CD4-positive, alpha-beta T cell treated with Interleukin-4 for 1 hour (primary cell): Measurements from ENCODE around the gene SMAD6.
"Not testable (repeated sequence)": the region's sequence is repeated elsewhere in the genome, so short reads cannot be mapped to it uniquely, and the experiment has no call there.

Experiments
- DNase-seq, 2 donors: peaks; one replicate each; pipeline ENCODE4 v3.0.0-alpha.2; 2020 to 2022

The SMAD6 gene

GRCh38 chr15:66828817-66829541, 126.9 kb downstream of the SMAD6 start:
- DNase-seq = not testable (repeated sequence)

DNA sequence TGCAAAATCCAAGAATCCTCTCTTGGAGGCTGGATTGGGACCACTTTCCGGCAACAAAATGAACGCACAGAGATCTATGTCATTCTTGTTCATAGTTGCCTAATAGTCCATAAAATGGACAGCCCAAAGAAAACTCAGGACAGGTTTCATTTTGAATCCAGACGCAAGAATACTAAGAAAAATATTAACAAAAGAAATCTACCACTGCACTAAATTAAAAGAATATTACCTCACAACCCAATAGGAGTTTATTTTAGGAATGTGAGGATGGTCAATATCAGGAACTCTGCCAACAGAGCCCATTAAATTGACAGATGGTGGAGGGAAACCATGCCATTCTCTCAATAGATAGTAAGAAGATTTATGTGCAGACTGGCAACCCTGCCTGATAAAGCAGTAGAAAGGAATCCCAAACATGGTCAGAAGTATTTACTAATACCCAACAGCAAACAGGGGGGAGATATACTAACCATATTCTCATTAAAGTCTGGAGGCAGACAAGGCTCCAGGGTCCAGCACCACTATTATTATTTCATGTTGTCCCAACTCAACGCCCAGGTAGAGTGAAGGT, 127.6 kb downstream of the SMAD6 start:
- DNase-seq = no peak

DNA sequence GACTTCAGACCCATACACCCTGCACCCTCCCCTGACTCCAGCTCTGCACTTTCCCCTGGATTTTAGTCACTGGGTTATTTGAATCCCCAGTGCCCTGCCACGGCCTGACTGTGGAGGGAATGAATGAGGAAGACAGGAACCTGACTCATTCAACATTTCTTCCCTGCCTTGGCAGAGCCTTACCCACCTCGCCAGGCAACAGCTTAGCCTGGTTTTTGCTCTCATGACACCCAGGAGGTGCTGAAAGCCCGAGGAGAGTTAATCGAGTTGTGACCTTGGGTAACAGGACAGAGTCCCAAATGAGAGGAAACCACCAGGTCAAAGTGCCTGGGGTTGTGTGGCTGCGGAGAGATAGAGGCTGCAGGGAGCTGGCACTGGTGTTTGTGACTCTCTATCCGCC, 128.3 kb downstream of the SMAD6 start:
- no peak for DNase-seq

- DNase-seq = no peak
Measured at GRCh38 chr15:66830823-66831222, 128.8 kb downstream of the SMAD6 start.

- no peak for DNase-seq
Measured at GRCh38 chr15:66831289-66831688, 129.3 kb downstream of the SMAD6 start.

- DNase-seq = no peak
Measured at GRCh38 chr15:66831801-66832390, 129.9 kb downstream of the SMAD6 start.
